Spleen (tissue), 11 donors: ENCODE measurements around the gene OTOG. TPM values are rescaled to one million over a fixed set of nuclear protein-coding genes. Genes with fewer than 3 reads are reported as not detected.
"Not testable (repeated sequence)": the region's sequence is repeated elsewhere in the genome, so short reads cannot be mapped to it uniquely, and the experiment has no call there.

Experiments
- DNase-seq: peaks from one replicate; pipeline ENCODE4 v3.0.0-alpha.2; 2020
- H3K27ac ChIP-seq, 8 donors: fragments of 200-600 bp; sonication (generic) in 7 of 8; 1 replicate in 4 of 8; 2 replicates in 4 of 8; pipeline versions ENCODE4 v1.5.0 to v1.8.0; 2016 to 2021; ENCODE audit warnings: inconsistent platforms in 4 of 8, mild to moderate bottlenecking in 4 of 8, moderate library complexity in 1 of 8
- H3K27me3 ChIP-seq, 7 donors: fragments of 200-600 bp; sonication (generic) in 6 of 7; replicated peaks in 1 of 7; 1 replicate in 4 of 7; 2 replicates in 3 of 7; pipeline versions ENCODE4 v1.5.0 to v1.8.0; 2016 to 2021; ENCODE audit warnings: inconsistent platforms in 3 of 7, mild to moderate bottlenecking in 1 of 7
- H3K36me3 ChIP-seq, 6 donors: fragments of 200-600 bp; sonication (generic) in 5 of 6; 1 replicate in 4 of 6; 2 replicates in 2 of 6; pipeline versions ENCODE4 v1.5.0 to v1.8.0; 2016 to 2021; ENCODE audit warnings: inconsistent platforms in 2 of 6
- H3K4me1 ChIP-seq, 6 donors: fragments of 200-600 bp; sonication (generic) in 5 of 6; 1 replicate in 3 of 6; 2 replicates in 3 of 6; pipeline versions ENCODE4 v1.5.0 to v1.8.0; 2016 to 2021; ENCODE audit warnings: inconsistent platforms in 3 of 6
- H3K4me3 ChIP-seq, 8 donors: fragments of 200-600 bp; sonication (generic) in 7 of 8; 1 replicate in 4 of 8; 2 replicates in 4 of 8; pipeline versions ENCODE4 v1.5.0 to v1.8.0; 2016 to 2021; ENCODE audit warnings: inconsistent platforms in 4 of 8, mild to moderate bottlenecking in 4 of 8, moderate library complexity in 2 of 8
- H3K9me3 ChIP-seq, 8 donors: fragments of 200-600 bp; sonication (generic) in 7 of 8; 1 replicate in 4 of 8; 2 replicates in 4 of 8; pipeline versions ENCODE4 v1.5.0 to v1.8.0; 2016 to 2021; ENCODE audit warnings: inconsistent platforms in 4 of 8
- POLR2A ChIP-seq, 3 donors: fragments of 450-650 bp; IDR thresholded peaks; one replicate each; pipeline ENCODE4 v1.5.1; 2017; ENCODE audit warnings: antibody characterized with exemption in 3 of 3, mild to moderate bottlenecking in 1 of 3
- POLR2AphosphoS5 ChIP-seq, 3 donors: sonication (generic); formaldehyde crosslinking; IDR thresholded peaks; one replicate each; pipeline ENCODE4 v1.5.1; 2017; ENCODE audit warnings: antibody characterized with exemption in 3 of 3
- WGBS, 5 donors: extraction: QIAGEN DNeasy Blood & Tissue Kit in 3 of 5; methylation state at CpG; one replicate each; pipeline versions ENCODE4 v1.1.5 to v1.1.7; 2013 to 2018; 5-methylcytosine and 5-hydroxymethylcytosine counted together
- intact Hi-C: fragments of 100-400 bp; cut with DNase I; formaldehyde crosslinking; loops from one replicate; pipeline ENCODE4 v1.15.0; 2023; ENCODE audit warnings: low total_unique reads
- polyA plus RNA-seq, 3 donors: library from polyadenylated mRNA; stranded (reverse); fragments of 200-250 nt; gene quantifications; one replicate each; pipeline ENCODE4 v1.2.1, GENCODE V29; 2013
- total RNA-seq, 7 donors: library from RNA; depleted of rRNA in 3 of 7; stranded (reverse); fragments of >200 nt in 3 of 7; fragmentation: NEBNext Ultra II Directional in 4 of 7; extraction: Animal tissue kit (Norgen Biotek cat#: 25700) in 4 of 7; gene quantifications; one replicate each; pipeline versions ENCODE4 v1.1.0 to v1.2.1, GENCODE V29; 2016 to 2021
- TF ChIP-seq, protein P1 (sequence below), 11 experiments: fragments of 200-600 bp in 7 of 11; fragments of 450-650 bp in 4 of 11; sonication (generic) in 4 of 11; IDR thresholded peaks in 8 of 11; conservative IDR thresholded peaks in 3 of 11; 1 replicate in 7 of 11; 2 replicates in 4 of 11; pipeline versions ENCODE4 v1.4.0 to v1.8.0; 2016 to 2021; ENCODE audit warnings: antibody characterized with exemption in 11 of 11, inconsistent platforms in 4 of 11, mild to moderate bottlenecking in 1 of 11
- donor health status: healthy with polysubstance abuse.
- donor health status: DM: no; HTN: no; CAD: no; lungs with moderate emphysema.
- donor health status: DM: no; HTN: no; CAD: no.
- donor health status: Bipolar disorder and iron deficiency.
- donor health status: healthy.
- donor health status: DM: no; HTN: no; CAD: no.
- donor health status: DM: yes; HTN: yes; CAD: no.

Gene OTOG
- total and polyA plus RNA-seq, 10 donors, result not detected

DNA sequence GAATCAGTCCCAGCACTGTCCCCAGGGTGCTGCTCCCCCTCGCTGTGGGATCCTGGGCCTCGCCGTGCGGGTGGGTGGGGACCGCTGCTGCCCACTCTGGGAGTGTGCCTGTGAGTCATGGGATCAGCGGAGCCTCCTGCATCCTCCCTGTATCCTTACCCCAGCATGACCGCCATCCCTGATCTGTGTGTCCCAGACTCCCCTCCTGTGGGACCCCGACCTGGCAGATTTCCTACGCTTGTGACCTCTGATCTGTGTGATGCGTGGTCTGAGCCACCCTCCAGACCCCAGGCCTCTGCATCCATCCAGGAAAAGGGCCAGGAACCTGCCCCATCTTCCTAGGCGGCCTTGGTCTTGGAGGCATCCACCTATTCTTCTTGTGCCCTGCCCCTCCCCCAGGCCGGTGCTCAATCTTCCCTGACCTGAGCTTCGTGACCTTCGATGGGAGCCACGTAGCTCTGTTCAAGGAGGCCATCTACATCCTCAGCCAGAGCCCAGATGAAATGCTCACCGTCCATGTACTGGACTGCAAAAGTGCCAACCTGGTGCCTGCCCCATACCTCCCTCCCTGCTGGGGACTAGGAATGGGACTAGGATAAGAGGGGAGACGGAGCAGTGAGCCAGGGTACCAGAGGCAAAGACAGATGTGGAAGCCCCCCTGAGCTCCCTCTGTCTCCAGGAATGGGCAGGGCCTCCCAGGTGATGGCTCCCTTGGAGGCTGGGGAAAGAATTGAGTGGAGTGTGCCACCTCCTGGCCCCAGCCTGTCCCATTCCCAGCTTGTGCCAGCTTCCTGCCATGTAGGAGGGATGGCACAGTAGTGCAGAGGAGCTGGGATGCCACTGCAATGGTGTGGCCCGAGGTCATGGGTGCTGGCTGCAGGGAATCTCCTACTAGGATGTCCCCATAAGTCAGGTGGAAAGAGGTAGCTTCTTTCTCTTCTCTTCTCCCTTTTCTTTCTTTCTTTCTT lies 65.4 kb downstream of the OTOG start:
- TF ChIP-seq, protein P1, sequence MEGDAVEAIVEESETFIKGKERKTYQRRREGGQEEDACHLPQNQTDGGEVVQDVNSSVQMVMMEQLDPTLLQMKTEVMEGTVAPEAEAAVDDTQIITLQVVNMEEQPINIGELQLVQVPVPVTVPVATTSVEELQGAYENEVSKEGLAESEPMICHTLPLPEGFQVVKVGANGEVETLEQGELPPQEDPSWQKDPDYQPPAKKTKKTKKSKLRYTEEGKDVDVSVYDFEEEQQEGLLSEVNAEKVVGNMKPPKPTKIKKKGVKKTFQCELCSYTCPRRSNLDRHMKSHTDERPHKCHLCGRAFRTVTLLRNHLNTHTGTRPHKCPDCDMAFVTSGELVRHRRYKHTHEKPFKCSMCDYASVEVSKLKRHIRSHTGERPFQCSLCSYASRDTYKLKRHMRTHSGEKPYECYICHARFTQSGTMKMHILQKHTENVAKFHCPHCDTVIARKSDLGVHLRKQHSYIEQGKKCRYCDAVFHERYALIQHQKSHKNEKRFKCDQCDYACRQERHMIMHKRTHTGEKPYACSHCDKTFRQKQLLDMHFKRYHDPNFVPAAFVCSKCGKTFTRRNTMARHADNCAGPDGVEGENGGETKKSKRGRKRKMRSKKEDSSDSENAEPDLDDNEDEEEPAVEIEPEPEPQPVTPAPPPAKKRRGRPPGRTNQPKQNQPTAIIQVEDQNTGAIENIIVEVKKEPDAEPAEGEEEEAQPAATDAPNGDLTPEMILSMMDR (IDR thresholded peaks at IDR 0.05 in 8 of 11, conservative IDR thresholded peaks at IDR 0.05 in 3 of 11), result no peak
- no peak for TF ChIP-seq POLR2A (IDR thresholded peaks at IDR 0.05)
- TF ChIP-seq POLR2AphosphoS5 (IDR thresholded peaks at IDR 0.05), result no peak
- DNase-seq, result no peak
- H3K27me3 ChIP-seq, result peaks cover 0 to 34% (median 5%) of the 10 kb centered on the region in 7 donors
- no peaks in the 10 kb centered on the region for H3K4me1 ChIP-seq
- intact Hi-C loops, result no loop called here
- no peak overlapping the region for H3K27ac ChIP-seq
- 81 to 91% (median 84%) methylated on average over 15 to 18 of the region's 18 CpGs for WGBS, 5 donors
- no peak overlapping the region for H3K4me3 ChIP-seq
- H3K9me3 ChIP-seq, result no peaks in the 10 kb centered on the region
- no peaks in the 10 kb centered on the region for H3K36me3 ChIP-seq

DNA sequence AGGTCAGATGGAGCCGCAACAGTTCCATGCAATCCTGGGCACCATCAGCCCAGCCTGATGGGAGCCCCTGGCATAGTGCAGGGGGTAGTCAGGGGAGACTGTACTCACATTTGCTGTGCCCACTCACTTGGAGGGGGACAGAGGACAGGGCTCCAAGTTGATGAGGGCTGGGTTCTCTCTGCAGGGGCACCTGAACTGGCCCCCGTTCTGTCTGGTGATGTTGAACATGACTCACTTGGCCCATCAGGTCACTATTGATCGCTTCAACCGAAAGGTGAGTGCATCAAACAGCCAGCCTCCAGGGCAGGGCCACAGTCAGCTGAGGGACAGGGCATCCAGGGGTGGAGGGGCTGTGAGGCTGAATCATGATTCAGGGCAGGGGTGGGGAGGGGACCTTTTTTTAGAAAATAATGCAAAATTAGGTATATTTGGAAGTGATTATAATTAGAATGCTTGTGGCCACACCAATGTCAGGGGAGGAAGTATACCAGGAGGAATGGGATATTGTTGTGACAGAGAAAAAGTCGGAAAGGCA lies 66.4 kb downstream of the OTOG start:
- H3K4me1 ChIP-seq, result no peaks in the 10 kb centered on the region
- H3K36me3 ChIP-seq, result no peaks in the 10 kb centered on the region
- 81 to 92% (median 83%) methylated on average over 5 of the region's 5 CpGs for WGBS, 5 donors
- H3K27me3 ChIP-seq, result peaks cover 0 to 36% (median 5%) of the 10 kb centered on the region in 7 donors
- no peak overlapping the region for H3K4me3 ChIP-seq
- intact Hi-C loops, result no loop called here
- H3K27ac ChIP-seq, result no peak overlapping the region
- no peaks in the 10 kb centered on the region for H3K9me3 ChIP-seq
- DNase-seq, result no peak
- TF ChIP-seq POLR2A (IDR thresholded peaks at IDR 0.05) (no peak), POLR2AphosphoS5 (IDR thresholded peaks at IDR 0.05) (no peak)
- TF ChIP-seq, protein P1 (IDR thresholded peaks at IDR 0.05 in 8 of 11, conservative IDR thresholded peaks at IDR 0.05 in 3 of 11), result no peak

DNA sequence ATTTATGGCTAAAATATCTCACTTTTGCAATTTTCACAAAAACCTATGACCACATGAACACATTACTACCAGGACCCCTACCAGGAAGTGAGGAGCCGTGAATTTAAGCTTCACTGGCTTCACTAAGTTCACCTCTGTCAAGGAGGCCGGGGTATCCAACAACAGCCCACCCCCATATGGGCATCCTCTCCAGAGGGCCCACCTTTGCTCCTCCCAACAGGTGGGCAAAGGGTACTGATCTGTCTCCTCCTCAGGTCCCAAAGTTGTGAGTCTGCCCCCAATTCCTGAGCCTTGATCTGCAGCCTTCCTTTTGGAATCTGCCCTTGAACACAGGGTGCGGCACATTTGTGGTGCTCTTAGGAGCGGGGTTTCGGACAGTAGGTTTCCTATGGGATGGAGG lies 66.9 kb downstream of the OTOG start:
- Histone ChIP-seq H3K4me1 (no peaks in the 10 kb centered on the region), H3K4me3 (no peak overlapping the region), H3K27ac (no peak overlapping the region), H3K36me3 (no peaks in the 10 kb centered on the region), H3K9me3 (peaks cover 0 to 5% (median 3%) of the 10 kb centered on the region in 8 donors), H3K27me3 (peaks cover 0 to 41% (median 5%) of the 10 kb centered on the region in 7 donors)
- intact Hi-C loops, result no loop called here
- no peak for DNase-seq
- WGBS, 5 donors, result 74 to 87% (median 83%) methylated on average over 5 of the region's 5 CpGs
- no peak for TF ChIP-seq POLR2A (IDR thresholded peaks at IDR 0.05)
- TF ChIP-seq, protein P1 (IDR thresholded peaks at IDR 0.05 in 8 of 11, conservative IDR thresholded peaks at IDR 0.05 in 3 of 11), result no peak
- no peak for TF ChIP-seq POLR2AphosphoS5 (IDR thresholded peaks at IDR 0.05)

DNA sequence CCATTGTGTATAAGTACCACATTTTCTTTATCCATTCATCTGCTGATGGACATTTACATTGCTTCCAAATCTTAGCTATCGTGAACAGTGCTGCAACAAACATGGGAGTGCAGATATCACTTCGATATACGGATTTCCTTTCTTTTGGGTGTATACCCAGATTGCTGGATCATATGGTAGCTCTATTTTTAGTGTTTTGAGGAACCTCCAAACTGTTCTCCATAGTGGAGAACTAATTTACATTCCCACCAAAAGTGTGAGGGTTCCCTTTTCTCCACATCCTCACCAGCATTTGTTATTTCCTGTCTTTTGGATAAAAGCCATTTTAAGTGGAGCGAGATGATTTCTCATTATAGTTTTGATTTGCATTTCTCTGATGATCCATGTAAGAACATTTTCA lies 75.7 kb downstream of the OTOG start:
- Histone ChIP-seq H3K27me3 (peaks cover 0 to 29% (median 0%) of the 10 kb centered on the region in 7 donors), H3K9me3 (peaks cover 0 to 36% (median 28%) of the 10 kb centered on the region in 8 donors)
- H3K27ac ChIP-seq, H3K4me3 ChIP-seq, H3K4me1 ChIP-seq, intact Hi-C loops, DNase-seq, H3K36me3 ChIP-seq: not testable (repeated sequence)
- 87 to 92% (median 91%) methylated on average over 4 of the region's 4 CpGs for WGBS, 5 donors
